Measurements from ENCODE around the gene GTF2A1. TPM values are rescaled to one million over a fixed set of nuclear protein-coding genes. Genes with fewer than 3 reads are reported as not detected.

Gene GTF2A1
- total RNA-seq, 1 donor from 2014 or later, result 42.4 TPM

- Mint-ChIP-seq H3K4me3 (ENCODE audit: unreplicated experiment) (no peak overlapping the region), H3K4me1 (ENCODE audit: low read depth) (peaks cover 28% of the 10 kb centered on the region), H3K36me3 (ENCODE audit: low read depth) (peaks cover 19% of the 10 kb centered on the region), H3K9me3 (ENCODE audit: low read depth) (no peaks in the 10 kb centered on the region), H3K27me3 (ENCODE audit: low read depth) (no peaks in the 10 kb centered on the region), H3K27ac (ENCODE audit: unreplicated experiment) (peak overlapping the region; percentile 63)
- no peak for DNase-seq (ENCODE audit: low spot score)
- no peak for TF ChIP-seq CTCF (IDR thresholded peaks at IDR 0.05)
Observed at GRCh38 chr14:81206115-81206514, 14.6 kb downstream of the GTF2A1 start.

GRCh38 chr14:81205639-81206038, 15.1 kb downstream of the GTF2A1 start:
- Mint-ChIP-seq H3K36me3 (ENCODE audit: low read depth) (peaks cover 20% of the 10 kb centered on the region), H3K9me3 (ENCODE audit: low read depth) (no peaks in the 10 kb centered on the region), H3K4me3 (ENCODE audit: unreplicated experiment) (no peak overlapping the region), H3K27me3 (ENCODE audit: low read depth) (no peaks in the 10 kb centered on the region), H3K27ac (ENCODE audit: unreplicated experiment) (peak overlapping the region; percentile 63), H3K4me1 (ENCODE audit: low read depth) (peaks cover 24% of the 10 kb centered on the region)
- no peak for DNase-seq (ENCODE audit: low spot score)
- TF ChIP-seq CTCF (IDR thresholded peaks at IDR 0.05), result no peak

GRCh38 chr14:81200054-81200453, 20.7 kb downstream of the GTF2A1 start:
- Mint-ChIP-seq H3K27me3 (ENCODE audit: low read depth) (no peaks in the 10 kb centered on the region), H3K9me3 (ENCODE audit: low read depth) (no peaks in the 10 kb centered on the region), H3K27ac (ENCODE audit: unreplicated experiment) (no peak overlapping the region), H3K4me3 (ENCODE audit: unreplicated experiment) (no peak overlapping the region), H3K36me3 (ENCODE audit: low read depth) (peaks cover 23% of the 10 kb centered on the region), H3K4me1 (ENCODE audit: low read depth) (no peaks in the 10 kb centered on the region)
- no peak for TF ChIP-seq CTCF (IDR thresholded peaks at IDR 0.05)
- DNase-seq (ENCODE audit: low spot score), result no peak

- no peaks in the 10 kb centered on the region for H3K9me3 Mint-ChIP-seq (ENCODE audit: low read depth)
- H3K27ac Mint-ChIP-seq (ENCODE audit: unreplicated experiment), result no peak overlapping the region
- no peaks in the 10 kb centered on the region for H3K27me3 Mint-ChIP-seq (ENCODE audit: low read depth)
- DNase-seq (ENCODE audit: low spot score), result no peak
- TF ChIP-seq CTCF (IDR thresholded peaks at IDR 0.05), result no peak
- no peak overlapping the region for H3K4me3 Mint-ChIP-seq (ENCODE audit: unreplicated experiment)
- H3K36me3 Mint-ChIP-seq (ENCODE audit: low read depth), result peaks cover 24% of the 10 kb centered on the region
- no peaks in the 10 kb centered on the region for H3K4me1 Mint-ChIP-seq (ENCODE audit: low read depth)
Observed at GRCh38 chr14:81199084-81199483, 21.7 kb downstream of the GTF2A1 start.

GRCh38 chr14:81198651-81199050, 22.1 kb downstream of the GTF2A1 start:
- no peak overlapping the region for H3K4me3 Mint-ChIP-seq (ENCODE audit: unreplicated experiment)
- peaks cover 24% of the 10 kb centered on the region for H3K36me3 Mint-ChIP-seq (ENCODE audit: low read depth)
- H3K27me3 Mint-ChIP-seq (ENCODE audit: low read depth), result no peaks in the 10 kb centered on the region
- H3K27ac Mint-ChIP-seq (ENCODE audit: unreplicated experiment), result no peak overlapping the region
- no peak for DNase-seq (ENCODE audit: low spot score)
- no peak for TF ChIP-seq CTCF (IDR thresholded peaks at IDR 0.05)
- no peaks in the 10 kb centered on the region for H3K4me1 Mint-ChIP-seq (ENCODE audit: low read depth)
- H3K9me3 Mint-ChIP-seq (ENCODE audit: low read depth), result no peaks in the 10 kb centered on the region

Measured in chondrocyte (in vitro differentiated cells).